ENCODE results near the gene EPB41.
"Not testable (repeated sequence)": the region's sequence is repeated elsewhere in the genome, so short reads cannot be mapped to it uniquely, and the experiment has no call there.

EPB41 gene

DNA sequence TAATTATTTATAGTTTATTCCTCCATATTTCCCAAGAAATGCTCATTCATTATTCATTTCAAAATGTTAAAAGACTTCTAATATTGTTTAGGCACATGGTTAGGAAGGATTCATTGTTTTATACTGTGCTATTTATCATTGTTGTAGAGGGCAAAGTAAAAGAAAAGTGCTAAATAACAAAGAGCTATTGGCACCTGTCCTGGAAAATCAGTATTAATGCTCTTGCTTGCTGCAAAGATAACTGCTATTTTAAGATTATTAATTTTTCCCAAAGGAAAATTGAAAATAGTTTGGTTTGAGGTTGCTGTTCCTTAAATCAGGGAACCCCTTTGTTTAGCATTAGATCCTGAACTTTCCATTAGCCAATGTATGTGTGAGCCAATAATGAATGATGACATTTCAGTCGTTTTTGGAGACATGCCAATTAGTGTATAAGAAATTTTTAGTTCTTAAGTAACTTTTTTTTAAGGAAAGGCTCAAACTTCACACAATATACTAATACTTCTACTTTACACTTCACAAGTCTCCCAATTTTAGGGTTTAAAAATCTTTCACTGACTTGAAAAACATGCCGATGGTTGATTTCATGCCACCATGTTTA, 39.9 kb downstream of the EPB41 start:
- DNase-seq (ENCODE audit: low read depth), result no peak
- no peak overlapping the region for H3K4me3 ChIP-seq (ENCODE audit: low read depth, low read length)
- TF ChIP-seq CTCF (conservative IDR thresholded peaks at IDR 0.05; ENCODE audit: low read depth, low read length), result no peak

DNA sequence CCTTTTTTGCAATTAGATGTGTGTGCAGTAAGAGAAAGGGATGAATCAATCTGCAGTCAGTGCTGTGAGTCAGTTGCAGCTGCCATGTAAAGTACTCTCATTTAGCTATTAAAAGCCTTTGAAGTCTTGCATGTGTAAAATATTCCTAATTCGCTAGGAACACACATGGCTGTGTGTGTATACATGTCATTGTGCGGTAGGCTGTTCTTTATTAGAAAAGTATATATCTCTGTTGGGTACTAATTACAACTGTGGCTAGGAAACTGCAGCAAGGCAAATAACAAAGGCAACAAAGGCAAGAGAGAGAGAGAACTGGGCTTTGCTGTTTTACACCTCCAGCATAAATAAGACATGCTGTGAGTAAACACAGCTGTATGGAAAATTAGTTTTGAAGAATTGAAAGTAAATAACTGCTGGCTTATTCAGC, 41.7 kb downstream of the EPB41 start:
- peak; percentile 10 for DNase-seq (ENCODE audit: low read depth)
- no peak for TF ChIP-seq CTCF (conservative IDR thresholded peaks at IDR 0.05; ENCODE audit: low read depth, low read length)
- no peak overlapping the region for H3K4me3 ChIP-seq (ENCODE audit: low read depth, low read length)

DNA sequence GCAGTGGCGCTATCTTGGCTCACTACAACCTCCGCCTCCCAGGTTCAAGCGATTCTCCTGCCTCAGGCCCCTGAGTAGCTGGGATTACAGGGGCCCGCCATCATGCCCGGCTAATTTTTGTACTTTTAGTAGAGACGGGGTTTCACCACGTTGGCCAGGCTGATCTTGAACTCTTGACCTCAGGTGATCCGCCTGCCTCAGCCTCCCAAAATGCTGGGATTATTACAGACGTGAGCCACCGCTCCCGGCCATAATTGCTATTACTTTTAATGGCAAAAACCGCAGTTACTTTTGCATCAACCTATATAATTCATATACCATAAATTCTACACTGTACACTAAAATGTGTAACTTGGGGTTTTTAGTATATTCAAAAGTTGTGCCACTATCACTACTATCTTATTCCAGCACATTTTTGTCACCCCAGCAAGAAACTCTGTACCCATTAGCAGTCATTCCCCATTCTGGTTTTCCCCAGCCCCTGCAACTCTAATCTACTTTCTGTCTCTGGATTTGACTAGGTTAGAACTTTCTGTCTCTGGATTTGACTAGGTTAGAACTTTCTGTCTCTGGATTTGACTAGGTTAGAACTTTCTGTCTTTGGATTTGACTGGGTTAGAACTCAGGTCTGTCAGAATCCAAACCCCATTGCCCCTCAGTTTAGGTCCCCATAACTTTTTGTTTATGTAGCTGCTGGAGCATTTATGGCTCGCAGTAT, 47.9 kb downstream of the EPB41 start:
- not testable (repeated sequence) for H3K4me3 ChIP-seq (ENCODE audit: low read depth, low read length); DNase-seq (ENCODE audit: low read depth)

- no peak overlapping the region for H3K4me3 ChIP-seq (ENCODE audit: low read depth, low read length)
- no peak for DNase-seq (ENCODE audit: low read depth)
- TF ChIP-seq CTCF (conservative IDR thresholded peaks at IDR 0.05; ENCODE audit: low read depth, low read length), result no peak
Observed at GRCh38 chr1:28965271-28965870, 51.0 kb downstream of the EPB41 start.

DNA sequence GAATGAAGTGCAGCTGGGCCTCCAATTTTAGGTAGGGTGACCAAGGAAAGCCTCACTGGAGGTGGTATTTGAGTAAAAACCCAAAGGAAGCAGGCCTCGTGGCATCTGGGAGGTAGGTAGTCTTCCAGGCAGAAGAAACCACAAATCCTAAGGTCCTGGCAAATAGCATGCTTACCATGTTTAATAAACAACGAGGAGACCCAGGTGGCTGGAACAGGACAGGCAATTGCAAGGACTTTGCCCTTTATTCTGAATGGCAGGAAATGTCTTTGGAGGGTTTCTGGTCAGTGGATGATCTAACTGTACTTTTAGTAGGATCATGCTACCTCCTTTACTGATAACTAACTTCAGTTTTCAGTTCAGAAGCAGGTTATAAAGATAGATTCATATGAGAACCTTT, 52.2 kb downstream of the EPB41 start:
- no peak for DNase-seq (ENCODE audit: low read depth)
- H3K4me3 ChIP-seq (ENCODE audit: low read depth, low read length), result no peak overlapping the region
- TF ChIP-seq CTCF (conservative IDR thresholded peaks at IDR 0.05; ENCODE audit: low read depth, low read length), result no peak

GRCh38 chr1:28971980-28972771, 57.8 kb downstream of the EPB41 start:
- peak; percentile 93 for DNase-seq (ENCODE audit: low read depth)
- TF ChIP-seq CTCF (conservative IDR thresholded peaks at IDR 0.05; ENCODE audit: low read depth, low read length), result no peak
- no peak overlapping the region for H3K4me3 ChIP-seq (ENCODE audit: low read depth, low read length)

Data from choroid plexus epithelial cell (primary cell).